SK-N-SH treated with all-trans-retinoic acid at 6 μM for 48 hours (cell line): ENCODE data around the gene SLC29A3.

Experiments used
- ATAC-seq: fragments of 200-7000 bp; cut with Tn5 transposase; 3 replicates; pipeline ENCODE4 v1.9.1; 2020; ENCODE audit warnings: mild to moderate bottlenecking, moderate library complexity
- ARNTL ChIP-seq: fragments of 450-650 bp; formaldehyde crosslinking; IDR thresholded peaks from 2 replicates; pipeline ENCODE4 v1.5.0; 2020; ENCODE audit warnings: low read depth, mild to moderate bottlenecking, moderate library complexity, borderline replicate concordance
- BACH2 ChIP-seq: fragments of 250-450 bp; sonication (Bioruptor Pico); IDR thresholded peaks from 2 replicates; pipeline ENCODE4 v1.9.0; 2021; ENCODE audit warnings: mild to moderate bottlenecking, borderline replicate concordance
- CSDC2 ChIP-seq: fragments of 250-450 bp; sonication (Bioruptor Pico); IDR thresholded peaks from 2 replicates; pipeline ENCODE4 v1.5.0; 2020; ENCODE audit warnings: mild to moderate bottlenecking, moderate library complexity
- ESRRG ChIP-seq: fragments of 250-450 bp; sonication (Bioruptor Pico); IDR thresholded peaks from 2 replicates; pipeline ENCODE4 v1.6.1; 2021; ENCODE audit warnings: mild to moderate bottlenecking
- GLIS3 ChIP-seq: fragments of 250-450 bp; sonication (Bioruptor Pico); IDR thresholded peaks from 2 replicates; pipeline ENCODE4 v1.5.0; 2020; ENCODE audit warnings: mild to moderate bottlenecking, moderate library complexity
- ISL1 ChIP-seq: fragments of 250-450 bp; sonication (Bioruptor Pico); IDR thresholded peaks from 2 replicates; pipeline ENCODE4 v2.1.2; 2022; ENCODE audit warnings: mild to moderate bottlenecking, moderate library complexity
- OSR1 ChIP-seq: fragments of 250-450 bp; sonication (Bioruptor Pico); IDR thresholded peaks from 2 replicates; pipeline ENCODE4 v1.8.0; 2022; ENCODE audit warnings: moderate library complexity, mild to moderate bottlenecking, inconsistent platforms
- PATZ1 ChIP-seq: fragments of 250-450 bp; sonication (Bioruptor Pico); IDR thresholded peaks from 2 replicates; pipeline ENCODE4 v1.8.0; 2020; ENCODE audit warnings: mild to moderate bottlenecking, moderate library complexity, borderline replicate concordance
- PPARA ChIP-seq: fragments of 250-450 bp; sonication (Bioruptor Pico); IDR thresholded peaks from 2 replicates; pipeline ENCODE4 v1.5.0; 2020; ENCODE audit warnings: mild to moderate bottlenecking, borderline replicate concordance
- RARB ChIP-seq: fragments of 250-450 bp; sonication (Bioruptor Pico); IDR thresholded peaks from 2 replicates; pipeline ENCODE4 v1.8.0; 2021; ENCODE audit warnings: mild to moderate bottlenecking, moderate library complexity
- TCF4 ChIP-seq: fragments of 250-450 bp; sonication (Bioruptor Pico); IDR thresholded peaks from 2 replicates; pipeline ENCODE4 v1.8.0; 2021; ENCODE audit warnings: mild to moderate bottlenecking, moderate library complexity, borderline replicate concordance
- TOX ChIP-seq: fragments of 250-450 bp; sonication (Bioruptor Pico); IDR thresholded peaks from 2 replicates; pipeline ENCODE4 v1.8.0; 2021; ENCODE audit warnings: mild to moderate bottlenecking, moderate library complexity, borderline replicate concordance
- TSHZ2 ChIP-seq: fragments of 250-450 bp; sonication (Bioruptor Pico); IDR thresholded peaks from 2 replicates; pipeline ENCODE4 v1.5.0; 2020; ENCODE audit warnings: mild to moderate bottlenecking, moderate library complexity
- ZC3H10 ChIP-seq: fragments of 250-450 bp; sonication (Bioruptor Pico); IDR thresholded peaks from 2 replicates; pipeline ENCODE4 v1.5.1; 2021; ENCODE audit warnings: mild to moderate bottlenecking, moderate library complexity
- ZFP3 ChIP-seq: fragments of 250-450 bp; sonication (Bioruptor Pico); IDR thresholded peaks from 2 replicates; pipeline ENCODE4 v1.5.0; 2020; ENCODE audit warnings: mild to moderate bottlenecking, moderate library complexity
- ZFP30 ChIP-seq: fragments of 450-650 bp; formaldehyde crosslinking; IDR thresholded peaks from 2 replicates; pipeline ENCODE4 v1.5.0; 2022; ENCODE audit warnings: mild to moderate bottlenecking, moderate library complexity
- ZNF565 ChIP-seq: fragments of 450-650 bp; formaldehyde crosslinking; conservative IDR thresholded peaks from 2 replicates; pipeline ENCODE4 v1.5.0; 2020; ENCODE audit warnings: low read depth, mild to moderate bottlenecking, moderate library complexity
- ZNF70 ChIP-seq: fragments of 450-650 bp; formaldehyde crosslinking; IDR thresholded peaks from 2 replicates; pipeline ENCODE4 v1.5.0; 2020; ENCODE audit warnings: mild to moderate bottlenecking, moderate library complexity
- ZNF8 ChIP-seq: fragments of 450-650 bp; formaldehyde crosslinking; IDR thresholded peaks from 2 replicates; pipeline ENCODE4 v1.5.0; 2020; ENCODE audit warnings: mild to moderate bottlenecking, moderate library complexity
- TF ChIP-seq, protein P1 (sequence below): fragments of 250-450 bp; sonication (Bioruptor Pico); IDR thresholded peaks from 2 replicates; pipeline ENCODE4 v1.5.1; 2021; ENCODE audit warnings: mild to moderate bottlenecking, moderate library complexity
- TF ChIP-seq, protein P2 (sequence below): fragments of 250-450 bp; sonication (Bioruptor Pico); IDR thresholded peaks from 2 replicates; pipeline ENCODE4 v1.8.0; 2021; ENCODE audit warnings: low read depth, mild to moderate bottlenecking, moderate library complexity, borderline replicate concordance
- TF ChIP-seq, protein P3 (sequence below): fragments of 250-450 bp; sonication (Bioruptor Pico); IDR thresholded peaks from 2 replicates; pipeline ENCODE4 v1.5.1; 2020; ENCODE audit warnings: low read depth, mild to moderate bottlenecking, moderate library complexity

The SLC29A3 gene

GRCh38 chr10:71337219-71337701, 18.2 kb downstream of the SLC29A3 start:
- no peak for TF ChIP-seq PATZ1 (CRISPR knock-in tag)
- TF ChIP-seq ZNF565 (CRISPR knock-in tag), result no peak
- TF ChIP-seq RARB (CRISPR knock-in tag), result no peak
- no peak for TF ChIP-seq TSHZ2 (CRISPR knock-in tag)
- TF ChIP-seq CSDC2, result no peak
- TF ChIP-seq BACH2 (CRISPR knock-in tag), result no peak
- no peak for TF ChIP-seq ARNTL (CRISPR knock-in tag)
- no peak for TF ChIP-seq ZFP30 (CRISPR knock-in tag)
- no peak for TF ChIP-seq ZC3H10
- TF ChIP-seq OSR1 (CRISPR knock-in tag), result no peak
- TF ChIP-seq, protein P1, sequence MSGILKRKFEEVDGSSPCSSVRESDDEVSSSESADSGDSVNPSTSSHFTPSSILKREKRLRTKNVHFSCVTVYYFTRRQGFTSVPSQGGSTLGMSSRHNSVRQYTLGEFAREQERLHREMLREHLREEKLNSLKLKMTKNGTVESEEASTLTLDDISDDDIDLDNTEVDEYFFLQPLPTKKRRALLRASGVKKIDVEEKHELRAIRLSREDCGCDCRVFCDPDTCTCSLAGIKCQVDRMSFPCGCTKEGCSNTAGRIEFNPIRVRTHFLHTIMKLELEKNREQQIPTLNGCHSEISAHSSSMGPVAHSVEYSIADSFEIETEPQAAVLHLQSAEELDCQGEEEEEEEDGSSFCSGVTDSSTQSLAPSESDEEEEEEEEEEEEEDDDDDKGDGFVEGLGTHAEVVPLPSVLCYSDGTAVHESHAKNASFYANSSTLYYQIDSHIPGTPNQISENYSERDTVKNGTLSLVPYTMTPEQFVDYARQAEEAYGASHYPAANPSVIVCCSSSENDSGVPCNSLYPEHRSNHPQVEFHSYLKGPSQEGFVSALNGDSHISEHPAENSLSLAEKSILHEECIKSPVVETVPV (CRISPR knock-in tag), result no peak
- TF ChIP-seq ZFP3 (CRISPR knock-in tag), result no peak
- no peak for TF ChIP-seq PPARA
- no peak for TF ChIP-seq ZNF8 (CRISPR knock-in tag)
- no peak for TF ChIP-seq TOX
- TF ChIP-seq ESRRG (CRISPR knock-in tag), result no peak
- TF ChIP-seq GLIS3 (CRISPR knock-in tag), result no peak
- TF ChIP-seq ZNF70 (CRISPR knock-in tag), result no peak
- TF ChIP-seq TCF4 (CRISPR knock-in tag), result no peak
- TF ChIP-seq ISL1 (CRISPR knock-in tag), result no peak
- TF ChIP-seq, all 23 proteins: peak for 0
- ATAC-seq, result no peak

GRCh38 chr10:71338728-71339495, 19.9 kb downstream of the SLC29A3 start:
- no peak for ATAC-seq
- TF ChIP-seq OSR1 (CRISPR knock-in tag) (no peak), BACH2 (CRISPR knock-in tag) (no peak), CSDC2 (no peak), ZFP3 (CRISPR knock-in tag) (no peak), ZFP30 (CRISPR knock-in tag) (no peak)

GRCh38 chr10:71339796-71340589, 20.9 kb downstream of the SLC29A3 start:
- no peak for ATAC-seq

More at GRCh38 chr10:71339796-71340589, 20.9 kb downstream of the SLC29A3 start:
- TF ChIP-seq, protein P2, sequence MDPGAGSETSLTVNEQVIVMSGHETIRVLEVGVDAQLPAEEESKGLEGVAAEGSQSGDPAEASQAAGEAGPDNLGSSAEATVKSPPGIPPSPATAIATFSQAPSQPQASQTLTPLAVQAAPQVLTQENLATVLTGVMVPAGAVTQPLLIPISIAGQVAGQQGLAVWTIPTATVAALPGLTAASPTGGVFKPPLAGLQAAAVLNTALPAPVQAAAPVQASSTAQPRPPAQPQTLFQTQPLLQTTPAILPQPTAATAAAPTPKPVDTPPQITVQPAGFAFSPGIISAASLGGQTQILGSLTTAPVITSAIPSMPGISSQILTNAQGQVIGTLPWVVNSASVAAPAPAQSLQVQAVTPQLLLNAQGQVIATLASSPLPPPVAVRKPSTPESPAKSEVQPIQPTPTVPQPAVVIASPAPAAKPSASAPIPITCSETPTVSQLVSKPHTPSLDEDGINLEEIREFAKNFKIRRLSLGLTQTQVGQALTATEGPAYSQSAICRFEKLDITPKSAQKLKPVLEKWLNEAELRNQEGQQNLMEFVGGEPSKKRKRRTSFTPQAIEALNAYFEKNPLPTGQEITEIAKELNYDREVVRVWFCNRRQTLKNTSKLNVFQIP (CRISPR knock-in tag), result no peak
- TF ChIP-seq RARB (CRISPR knock-in tag), result no peak
- TF ChIP-seq, protein P1 (CRISPR knock-in tag), result no peak
- TF ChIP-seq ZFP3 (CRISPR knock-in tag), result no peak
- TF ChIP-seq PATZ1 (CRISPR knock-in tag), result no peak
- no peak for TF ChIP-seq OSR1 (CRISPR knock-in tag)
- TF ChIP-seq ZNF8 (CRISPR knock-in tag), result no peak
- TF ChIP-seq, protein P3, sequence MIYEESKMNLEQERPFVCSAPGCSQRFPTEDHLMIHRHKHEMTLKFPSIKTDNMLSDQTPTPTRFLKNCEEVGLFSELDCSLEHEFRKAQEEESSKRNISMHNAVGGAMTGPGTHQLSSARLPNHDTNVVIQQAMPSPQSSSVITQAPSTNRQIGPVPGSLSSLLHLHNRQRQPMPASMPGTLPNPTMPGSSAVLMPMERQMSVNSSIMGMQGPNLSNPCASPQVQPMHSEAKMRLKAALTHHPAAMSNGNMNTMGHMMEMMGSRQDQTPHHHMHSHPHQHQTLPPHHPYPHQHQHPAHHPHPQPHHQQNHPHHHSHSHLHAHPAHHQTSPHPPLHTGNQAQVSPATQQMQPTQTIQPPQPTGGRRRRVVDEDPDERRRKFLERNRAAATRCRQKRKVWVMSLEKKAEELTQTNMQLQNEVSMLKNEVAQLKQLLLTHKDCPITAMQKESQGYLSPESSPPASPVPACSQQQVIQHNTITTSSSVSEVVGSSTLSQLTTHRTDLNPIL (CRISPR knock-in tag), result no peak
- TF ChIP-seq BACH2 (CRISPR knock-in tag), result no peak
- TF ChIP-seq ZNF565 (CRISPR knock-in tag), result no peak
- TF ChIP-seq ZNF70 (CRISPR knock-in tag), result no peak
- TF ChIP-seq ISL1 (CRISPR knock-in tag), result no peak
